ENCODE results near the gene CAPN9.

Gene CAPN9

GRCh38 chr1:230833511-230833910 lies 86.3 kb downstream of the CAPN9 start:
- POLR2A ChIA-PET, result no interaction called here
- DNase-seq (ENCODE audit: low read depth, low spot score), result no peak
- H3K4me3 ChIP-seq (ENCODE audit: low read depth, low read length), result no peak overlapping the region
- CTCF ChIA-PET, result interaction anchor here (1.4 to 4.1 kb wide), 2 partner anchors 35 to 83 kb away, joined by 5 to 16 read pairs; no protein-coding TSS in a partner anchor
- TF ChIP-seq CTCF (IDR thresholded peaks at IDR 0.05; ENCODE audit: insufficient read depth, low read length, missing control alignments), result no peak

GRCh38 chr1:230834292-230834691 lies 87.1 kb downstream of the CAPN9 start:
- ChIA-PET CTCF (interaction anchor here (4.1 kb wide), 1 partner anchor 36 kb away, joined by 16 read pairs; no protein-coding TSS in a partner anchor), POLR2A (no interaction called here)
- no peak overlapping the region for H3K4me3 ChIP-seq (ENCODE audit: low read depth, low read length)
- no peak for TF ChIP-seq CTCF (IDR thresholded peaks at IDR 0.05; ENCODE audit: insufficient read depth, low read length, missing control alignments)
- no peak for DNase-seq (ENCODE audit: low read depth, low spot score)

GRCh38 chr1:230836347-230836746 lies 89.2 kb downstream of the CAPN9 start:
- ChIA-PET POLR2A (interaction anchor here (0.9 kb wide), 1 partner anchor 15 kb away, joined by 4 read pairs; no protein-coding TSS in a partner anchor), CTCF (interaction anchor here (0.6 to 4.1 kb wide), 6 partner anchors 10 to 82 kb away, joined by 3 to 16 read pairs (median 6); no protein-coding TSS in a partner anchor)
- no peak for TF ChIP-seq CTCF (IDR thresholded peaks at IDR 0.05; ENCODE audit: insufficient read depth, low read length, missing control alignments)
- no peak overlapping the region for H3K4me3 ChIP-seq (ENCODE audit: low read depth, low read length)
- no peak for DNase-seq (ENCODE audit: low read depth, low spot score)

- ChIA-PET POLR2A (no interaction called here), CTCF (interaction anchor here (1.1 to 4.1 kb wide), 5 partner anchors 11 to 81 kb away, joined by 3 to 16 read pairs (median 6); no protein-coding TSS in a partner anchor)
- DNase-seq (ENCODE audit: low read depth, low spot score), result no peak
- H3K4me3 ChIP-seq (ENCODE audit: low read depth, low read length), result no peak overlapping the region
- TF ChIP-seq CTCF (IDR thresholded peaks at IDR 0.05; ENCODE audit: insufficient read depth, low read length, missing control alignments), result no peak
These were observed 89.6 kb downstream of the CAPN9 start for GRCh38 chr1:230836793-230837192.

GRCh38 chr1:230839173-230839572 lies 92.0 kb downstream of the CAPN9 start:
- ChIA-PET POLR2A (no interaction called here), CTCF (interaction anchor here (3.6 kb wide), 1 partner anchor 42 kb away, joined by 12 read pairs; no protein-coding TSS in a partner anchor)
- TF ChIP-seq CTCF (IDR thresholded peaks at IDR 0.05; ENCODE audit: insufficient read depth, low read length, missing control alignments), result no peak
- H3K4me3 ChIP-seq (ENCODE audit: low read depth, low read length), result no peak overlapping the region
- no peak for DNase-seq (ENCODE audit: low read depth, low spot score)

GRCh38 chr1:230842801-230843200 lies 95.6 kb downstream of the CAPN9 start:
- POLR2A ChIA-PET, result no interaction called here
- TF ChIP-seq CTCF (IDR thresholded peaks at IDR 0.05; ENCODE audit: insufficient read depth, low read length, missing control alignments), result no peak
- no peak for DNase-seq (ENCODE audit: low read depth, low spot score)
- CTCF ChIA-PET, result no interaction called here
- H3K4me3 ChIP-seq (ENCODE audit: low read depth, low read length), result no peak overlapping the region

Data from AG04449 (cell line).